GM19035 (cell line): ENCODE results near the gene STARD5.
"Not testable (repeated sequence)": the region's sequence is repeated elsewhere in the genome, so short reads cannot be mapped to it uniquely, and the experiment has no call there.

Experiments
- ATAC-seq: cut with Tn5 transposase; IDR thresholded peaks from one replicate; pipeline ENCODE4 v1.9.1; 2021; ENCODE audit not compliant: unreplicated experiment

The STARD5 gene

DNA sequence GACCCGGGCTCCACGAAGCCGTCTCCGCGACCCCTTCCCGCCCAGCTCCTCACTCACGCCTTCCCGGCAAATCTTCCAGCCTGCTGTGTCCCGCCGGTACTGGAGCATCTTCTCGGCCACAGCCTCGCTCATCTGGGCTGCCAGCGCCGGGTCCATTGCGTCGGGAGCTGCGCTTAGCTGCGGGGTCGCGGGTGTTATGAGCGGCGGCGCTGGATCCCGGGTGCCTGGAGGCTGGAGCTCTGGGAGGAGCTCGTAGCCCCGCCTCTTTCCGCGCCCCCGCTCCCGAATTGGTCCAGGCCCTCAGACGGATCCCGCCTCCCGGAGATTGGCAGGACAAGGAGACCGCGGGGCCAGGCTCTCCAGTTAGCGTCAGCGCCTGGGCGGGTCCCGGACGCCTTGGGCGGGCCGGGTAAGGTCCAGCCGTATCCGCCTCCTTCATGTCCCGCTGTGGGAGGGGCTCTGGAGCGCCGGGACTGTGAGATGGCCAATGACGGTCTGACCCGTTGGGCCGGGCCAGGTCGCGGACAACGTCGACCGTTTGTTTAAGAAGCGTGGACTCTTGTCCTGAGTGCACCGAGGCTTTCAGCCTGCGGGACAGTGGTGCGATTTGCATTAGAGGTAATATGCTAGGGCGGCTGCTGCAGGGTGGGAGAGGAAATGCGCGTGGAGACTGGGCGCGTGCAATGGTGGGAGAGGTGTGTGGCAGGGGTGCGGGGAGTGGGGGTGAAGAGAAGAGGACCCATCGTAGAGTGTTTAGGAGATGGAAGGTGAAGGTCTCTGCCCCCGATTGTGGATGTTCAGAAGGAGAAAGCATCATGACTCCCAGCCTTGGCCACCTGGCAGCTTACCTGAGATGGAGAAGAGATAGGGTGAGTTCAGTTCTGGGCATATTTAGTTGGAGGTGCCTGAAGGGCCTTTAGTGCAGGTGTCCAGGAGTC lies at the start of gene STARD5:
TSS of gene STARD5 (minus strand) at position 198 of the 938 bp plus-strand sequence. CDS start at position 156, 42 bp downstream.
- ATAC-seq: peak; percentile 99

GRCh38 chr15:81373176-81373575 lies 49.2 kb upstream of the STARD5 start:
- ATAC-seq: no peak

DNA sequence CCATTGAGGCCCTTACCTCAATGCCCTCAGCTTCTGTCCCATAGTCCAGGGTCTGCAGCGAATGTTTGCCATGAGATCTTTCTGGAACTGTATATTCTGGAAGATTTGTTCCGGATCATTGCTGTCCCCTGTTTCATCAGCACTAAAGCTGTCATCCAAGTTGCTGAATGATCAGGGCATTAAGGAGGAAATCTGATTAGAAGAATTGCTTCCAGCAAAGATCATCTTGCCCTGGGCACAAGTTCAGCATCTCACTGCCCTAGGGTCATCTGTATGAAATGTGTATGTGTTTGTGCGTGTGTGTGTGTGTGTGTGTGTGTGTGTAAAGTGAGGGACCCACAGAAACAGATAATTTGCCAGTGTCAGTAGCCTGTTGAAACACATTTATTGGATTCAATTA lies 48.6 kb upstream of the STARD5 start:
- ATAC-seq: no peak

GRCh38 chr15:81363718-81364500 lies 40.0 kb upstream of the STARD5 start:
- ATAC-seq: no peak

- ATAC-seq: no peak
These were observed 39.3 kb upstream of the STARD5 start for GRCh38 chr15:81363276-81363675.

- no peak for ATAC-seq
These were observed 38.8 kb upstream of the STARD5 start for GRCh38 chr15:81362790-81363189.

DNA sequence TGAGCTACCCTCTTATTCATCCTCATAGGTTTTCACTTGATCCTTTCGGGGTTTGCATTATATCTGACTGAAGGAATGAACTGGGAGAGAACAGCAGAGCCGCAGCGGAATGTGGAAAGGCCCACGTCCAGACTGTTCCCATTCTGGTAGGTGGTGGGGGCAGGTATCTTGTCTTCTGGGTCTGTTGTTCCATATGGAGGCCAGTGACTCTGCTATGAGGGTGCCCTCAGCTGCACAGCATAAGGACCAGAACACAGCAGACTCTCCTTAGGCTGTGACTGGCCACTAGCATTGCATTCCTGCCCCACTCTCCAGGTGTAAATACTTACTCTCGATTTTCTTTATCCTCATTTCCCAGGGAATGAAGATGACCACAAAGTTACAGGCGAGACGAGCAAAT lies 38.0 kb upstream of the STARD5 start:
- ATAC-seq: no peak

DNA sequence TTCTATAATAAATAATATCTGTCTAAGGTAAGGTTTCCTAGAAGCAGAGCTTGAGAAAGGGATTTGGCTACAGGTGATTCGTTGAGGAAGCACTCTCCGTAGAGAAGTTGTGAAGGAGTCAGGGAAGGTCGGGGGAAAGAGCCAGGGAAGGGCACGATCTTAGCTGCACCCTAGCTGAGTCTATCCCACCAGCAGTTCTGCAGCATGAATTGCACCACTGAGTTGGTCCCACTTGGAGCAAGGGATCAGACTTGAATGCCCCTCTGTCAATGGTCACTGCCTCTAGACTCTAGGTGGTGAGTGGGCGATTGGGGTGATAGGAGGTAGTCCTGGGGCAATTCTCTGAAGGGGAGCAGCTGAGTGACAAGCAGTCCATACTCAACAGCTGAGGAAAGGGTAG lies 36.5 kb upstream of the STARD5 start:
- ATAC-seq: no peak

DNA sequence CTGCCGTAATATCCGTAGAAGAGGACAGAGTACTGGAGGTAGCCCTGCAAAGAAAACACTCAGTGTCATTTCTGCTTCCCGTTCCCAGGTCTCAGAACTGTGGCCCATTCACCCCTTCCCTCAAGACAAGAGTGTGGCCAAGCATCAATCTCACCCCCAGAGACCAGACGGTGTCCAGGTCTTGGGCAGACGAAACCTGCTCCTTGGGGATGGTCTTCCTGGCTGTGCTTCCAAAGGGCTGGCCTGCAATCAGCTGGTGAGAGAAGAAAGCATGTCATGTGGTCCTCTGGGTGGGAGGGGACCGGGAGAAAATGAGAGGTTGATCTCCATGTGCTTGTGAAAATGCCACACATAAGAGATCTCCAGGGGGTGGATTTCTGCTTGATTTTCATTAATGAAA lies 34.3 kb upstream of the STARD5 start:
- no peak for ATAC-seq

DNA sequence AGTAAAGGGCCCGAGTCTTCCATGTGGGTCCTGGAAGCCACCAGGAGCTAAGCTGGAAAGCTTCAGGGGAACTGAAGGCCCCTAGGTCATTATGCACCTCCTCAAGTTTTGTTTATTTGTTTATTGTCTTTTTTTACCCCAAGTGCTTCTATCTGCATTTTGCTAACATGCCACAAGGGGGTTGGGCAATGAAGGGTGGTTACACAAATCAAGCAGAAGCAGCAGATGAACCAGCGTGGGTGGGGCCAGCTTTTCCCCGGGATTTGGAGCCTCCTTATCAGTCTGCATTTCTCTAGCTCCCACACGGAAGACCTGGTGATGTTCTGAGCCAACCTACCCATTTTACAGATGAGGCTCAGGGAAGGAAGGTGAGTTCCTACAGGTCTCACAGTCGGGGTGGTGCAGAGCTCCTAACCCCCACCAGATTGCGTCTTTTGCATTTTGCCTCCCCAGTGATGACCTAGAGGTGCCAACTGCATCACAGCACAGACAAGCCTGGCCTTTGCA lies 33.3 kb upstream of the STARD5 start:
- no peak for ATAC-seq

DNA sequence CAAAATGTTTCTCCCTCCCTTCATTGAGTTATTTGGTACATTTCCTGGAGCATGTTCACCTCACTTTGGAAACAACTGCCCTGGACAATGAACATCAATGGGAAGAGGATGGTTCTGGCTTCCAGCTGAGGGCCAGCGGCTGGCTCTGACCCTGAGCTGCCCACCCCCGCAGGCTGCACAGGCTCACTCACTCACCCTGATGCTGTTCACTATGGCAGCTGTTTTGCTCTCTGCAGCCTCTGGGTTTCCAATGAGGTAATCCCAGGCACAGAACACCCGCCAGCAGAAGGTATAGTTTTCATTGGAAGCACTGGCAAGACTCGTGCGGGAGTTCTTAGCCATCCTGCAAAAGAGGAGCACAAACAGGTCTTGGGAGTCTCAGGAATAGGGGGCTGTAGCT lies 32.3 kb upstream of the STARD5 start:
- no peak for ATAC-seq

DNA sequence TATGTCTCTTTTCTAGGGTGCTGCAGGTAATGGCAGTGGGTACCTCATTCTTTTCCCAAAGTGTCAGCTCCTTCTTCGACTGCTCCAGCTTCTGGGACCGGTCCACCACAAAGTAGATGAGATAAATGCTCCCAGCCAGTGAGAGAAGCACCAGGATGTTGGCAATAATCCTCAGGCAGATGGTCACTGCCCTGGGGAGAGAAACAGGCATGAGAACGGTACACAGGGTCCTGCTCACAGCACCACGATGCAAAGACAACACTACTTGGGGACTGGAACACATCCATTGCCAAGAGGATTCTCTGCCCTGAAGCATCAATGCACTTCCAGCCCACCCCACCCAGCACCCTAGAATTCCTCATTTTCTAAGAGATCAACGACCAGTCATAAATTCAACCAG lies 27.7 kb upstream of the STARD5 start:
- no peak for ATAC-seq

DNA sequence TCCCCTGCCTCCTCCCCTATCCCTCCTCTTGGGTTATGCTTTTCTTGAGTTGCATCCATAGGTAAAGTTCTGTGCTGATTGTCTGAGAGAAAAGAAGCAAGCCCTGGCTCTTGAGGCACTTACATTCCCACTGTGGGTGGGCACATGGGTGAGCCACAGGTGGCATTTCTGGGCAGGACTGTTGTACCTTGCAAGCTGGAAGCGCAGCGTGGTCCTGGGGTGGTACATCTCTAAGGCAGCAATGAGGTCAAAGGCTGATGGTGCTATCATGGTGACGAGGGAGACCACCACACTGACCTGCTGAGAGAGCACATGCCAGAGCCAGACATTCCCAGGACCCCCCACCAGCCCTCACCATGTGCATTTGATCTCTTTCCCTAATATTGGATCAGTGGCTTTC lies 25.3 kb upstream of the STARD5 start:
- no peak for ATAC-seq

- ATAC-seq: not testable (repeated sequence)
These were observed 24.8 kb upstream of the STARD5 start for GRCh38 chr15:81348691-81349090.

- ATAC-seq: no peak
These were observed 24.0 kb upstream of the STARD5 start for GRCh38 chr15:81347910-81348309.

DNA sequence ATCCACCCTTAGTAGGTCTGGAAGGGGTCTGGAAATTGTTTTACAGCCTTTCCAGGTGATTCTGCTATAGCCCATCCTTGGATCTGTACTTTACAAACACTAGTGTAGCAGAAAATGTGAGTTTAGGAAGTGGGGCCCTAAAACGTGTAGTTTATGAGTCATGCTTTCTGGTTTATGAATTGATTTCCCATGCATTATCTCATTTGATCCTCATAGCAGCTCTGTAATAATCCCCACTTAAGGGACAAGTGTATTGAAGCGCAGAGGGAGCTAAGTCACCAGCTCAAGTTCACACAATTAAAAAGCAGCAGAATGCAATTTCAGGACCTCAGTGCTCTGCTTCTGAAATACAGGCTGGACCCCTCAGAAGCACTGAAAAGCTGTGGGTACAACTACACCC lies 22.7 kb upstream of the STARD5 start:
- ATAC-seq: no peak

GRCh38 chr15:81343371-81343770 lies 19.4 kb upstream of the STARD5 start:
- ATAC-seq: no peak

GRCh38 chr15:81341351-81341750 lies 17.4 kb upstream of the STARD5 start:
- no peak for ATAC-seq

DNA sequence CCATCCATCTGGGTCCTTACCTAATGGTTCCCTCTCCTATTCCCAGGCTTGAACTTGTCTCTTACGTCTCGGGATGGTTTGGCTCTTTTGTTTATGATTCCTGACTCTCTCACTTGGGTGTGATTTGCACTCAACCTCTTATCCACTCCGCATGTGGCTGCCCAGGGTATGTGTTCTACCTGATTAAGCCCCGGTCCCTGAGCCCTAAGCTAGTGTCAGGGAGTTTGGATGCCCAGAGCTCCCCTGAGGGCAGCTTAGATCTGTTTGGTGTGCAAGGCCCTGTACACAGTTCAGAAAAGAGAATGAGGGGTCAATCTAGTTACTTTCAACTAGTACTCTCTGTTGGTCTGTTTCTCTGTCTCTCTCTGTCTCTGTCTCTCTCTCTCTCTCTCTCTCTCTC lies 15.9 kb upstream of the STARD5 start:
- no peak for ATAC-seq

DNA sequence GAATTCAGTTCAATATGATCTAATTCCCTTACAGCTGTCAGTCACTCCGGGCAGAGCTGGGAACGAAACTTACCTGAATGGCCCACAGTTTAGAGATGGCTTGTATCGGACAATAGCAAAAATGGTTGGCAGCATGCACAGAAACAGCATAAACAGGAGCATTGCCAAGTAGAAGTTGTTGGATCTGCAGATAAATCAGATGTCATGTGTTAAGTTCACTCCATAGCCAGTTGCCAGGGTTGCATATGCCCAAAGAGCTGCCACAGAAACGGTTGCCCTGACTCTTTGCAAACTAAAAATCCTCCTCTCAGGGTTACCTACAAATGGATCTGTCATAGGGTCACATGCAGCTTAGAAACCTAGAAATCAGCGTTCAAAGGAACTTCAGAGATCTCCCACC lies 15.4 kb upstream of the STARD5 start:
- no peak for ATAC-seq

GRCh38 chr15:81338170-81339007 lies 14.4 kb upstream of the STARD5 start:
- no peak for ATAC-seq
